ENCODE data around the gene SEPTIN10. TPM values are rescaled to one million over a fixed set of nuclear protein-coding genes. Genes with fewer than 3 reads are reported as not detected.
A peak's percentile ranks its signal among the peaks of the same experiment; 100 is the strongest.

The SEPTIN10 gene
- total and polyA plus RNA-seq, 9 of the 15 experiments (the other 6 are each of a cell fraction or from before 2014, with no cell fraction given): 0.40 TPM; not detected in 8

DNA sequence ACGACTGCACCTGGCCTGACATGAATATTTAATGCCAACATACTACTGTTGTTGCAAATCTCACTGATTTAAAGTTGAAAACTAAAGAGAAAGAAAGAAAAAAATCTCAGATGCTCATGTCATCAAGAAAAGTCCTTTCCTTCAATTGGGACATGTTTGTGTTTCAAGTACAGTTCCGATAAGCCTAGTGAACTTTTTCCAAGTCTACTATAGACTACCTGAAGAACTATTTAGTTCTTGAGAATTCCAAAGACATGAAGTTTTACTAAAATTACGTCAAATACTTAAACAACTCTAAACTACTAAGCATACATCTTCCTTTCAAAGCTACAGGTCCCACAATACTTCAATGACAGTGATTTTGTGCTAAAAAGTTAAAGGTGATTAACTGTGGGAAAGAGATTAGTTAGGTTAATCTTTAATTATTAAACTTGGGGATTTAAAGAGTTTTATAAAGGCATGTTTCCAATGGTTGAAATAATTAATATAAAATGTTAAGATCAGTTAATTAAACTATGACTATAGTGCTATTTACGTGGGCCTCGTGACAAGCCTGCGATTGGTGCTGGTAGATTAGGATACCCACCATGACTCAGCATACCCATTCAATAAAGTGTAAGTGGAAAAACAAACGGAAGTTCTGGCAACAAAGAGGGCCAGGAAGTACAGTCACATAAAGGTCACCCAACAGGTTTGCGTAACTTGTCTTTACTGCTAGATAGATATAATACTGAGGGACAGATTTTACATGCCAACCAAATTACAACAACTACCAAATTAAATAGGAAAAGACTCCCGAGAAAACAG is 55.5 kb downstream of the SEPTIN10 start (continued):
- TF ChIP-seq RAD21 (CRISPR knock-in tag; conservative IDR thresholded peaks at IDR 0.05 in 1 of 2, IDR thresholded peaks at IDR 0.05 in 1 of 2): no peak
- peak; percentile 70 for TF ChIP-seq FOSL1 (tag; conservative IDR thresholded peaks at IDR 0.05)
- TF ChIP-seq NFE2 (IDR thresholded peaks at IDR 0.05; ENCODE audit: low read depth): peak; percentile 71
- no peak for TF ChIP-seq HEY1 (CRISPR knock-in tag; IDR thresholded peaks at IDR 0.05; ENCODE audit: borderline replicate concordance)
- TF ChIP-seq WHSC1 (IDR thresholded peaks at IDR 0.05; ENCODE audit: low read length): no peak
- TF ChIP-seq GABPA (tag; conservative IDR thresholded peaks at IDR 0.05; ENCODE audit: low read depth): peak; percentile 56; the same call in 1 of the 2 replicates
- TF ChIP-seq ARID2 (IDR thresholded peaks at IDR 0.05): no peak
- no peak for TF ChIP-seq BDP1 (IDR thresholded peaks at IDR 0.05; ENCODE audit: insufficient read depth, insufficient read length)
- peak; percentile 4; the same call in 1 of the 2 replicates for TF ChIP-seq MAFK (IDR thresholded peaks at IDR 0.05; ENCODE audit: low read length)
- peak; percentile 45; the same call in 1 of the 2 replicates for TF ChIP-seq MAFF (IDR thresholded peaks at IDR 0.05; ENCODE audit: low read length)
- no peak for TF ChIP-seq MTF1 (CRISPR knock-in tag; IDR thresholded peaks at IDR 0.05; ENCODE audit: borderline replicate concordance)
- no peak for TF ChIP-seq ZEB2 (IDR thresholded peaks at IDR 0.05)
- TF ChIP-seq, protein P1, sequence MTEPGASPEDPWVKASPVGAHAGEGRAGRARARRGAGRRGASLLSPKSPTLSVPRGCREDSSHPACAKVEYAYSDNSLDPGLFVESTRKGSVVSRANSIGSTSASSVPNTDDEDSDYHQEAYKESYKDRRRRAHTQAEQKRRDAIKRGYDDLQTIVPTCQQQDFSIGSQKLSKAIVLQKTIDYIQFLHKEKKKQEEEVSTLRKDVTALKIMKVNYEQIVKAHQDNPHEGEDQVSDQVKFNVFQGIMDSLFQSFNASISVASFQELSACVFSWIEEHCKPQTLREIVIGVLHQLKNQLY (CRISPR knock-in tag; conservative IDR thresholded peaks at IDR 0.05): no peak
- no peak for TF ChIP-seq POLR2B (IDR thresholded peaks at IDR 0.05; ENCODE audit: low read depth, partially characterized antibody)
- TF ChIP-seq ZNF212 (CRISPR knock-in tag; IDR thresholded peaks at IDR 0.05): no peak
- TF ChIP-seq FOXM1 (IDR thresholded peaks at IDR 0.05; ENCODE audit: low read depth): no peak
- TF ChIP-seq FOXM1 (CRISPR knock-in tag; IDR thresholded peaks at IDR 0.05; ENCODE audit: low read depth): no peak
- peak; percentile 76 for TF ChIP-seq MAFG (tag; conservative IDR thresholded peaks at IDR 0.05)
- TF ChIP-seq CXXC5 (CRISPR knock-in tag; IDR thresholded peaks at IDR 0.05): no peak
- TF ChIP-seq JUNB (CRISPR knock-in tag; conservative IDR thresholded peaks at IDR 0.05): no peak
- TF ChIP-seq TAL1 (IDR thresholded peaks at IDR 0.05): no peak
- TF ChIP-seq HNRNPH1 (optimal IDR thresholded peaks at IDR 0.05; ENCODE audit: low read depth, low read length): no peak
- TF ChIP-seq HDAC1 (IDR thresholded peaks at IDR 0.05): no peak
- no peak for TF ChIP-seq CTBP1 (IDR thresholded peaks at IDR 0.05; ENCODE audit: borderline replicate concordance)
- TF ChIP-seq ZNF175 (CRISPR knock-in tag; IDR thresholded peaks at IDR 0.05; ENCODE audit: low read depth): 0 out of 2 replicates have a peak, but pooled peaks have one; percentile 23
- TF ChIP-seq, protein P2, sequence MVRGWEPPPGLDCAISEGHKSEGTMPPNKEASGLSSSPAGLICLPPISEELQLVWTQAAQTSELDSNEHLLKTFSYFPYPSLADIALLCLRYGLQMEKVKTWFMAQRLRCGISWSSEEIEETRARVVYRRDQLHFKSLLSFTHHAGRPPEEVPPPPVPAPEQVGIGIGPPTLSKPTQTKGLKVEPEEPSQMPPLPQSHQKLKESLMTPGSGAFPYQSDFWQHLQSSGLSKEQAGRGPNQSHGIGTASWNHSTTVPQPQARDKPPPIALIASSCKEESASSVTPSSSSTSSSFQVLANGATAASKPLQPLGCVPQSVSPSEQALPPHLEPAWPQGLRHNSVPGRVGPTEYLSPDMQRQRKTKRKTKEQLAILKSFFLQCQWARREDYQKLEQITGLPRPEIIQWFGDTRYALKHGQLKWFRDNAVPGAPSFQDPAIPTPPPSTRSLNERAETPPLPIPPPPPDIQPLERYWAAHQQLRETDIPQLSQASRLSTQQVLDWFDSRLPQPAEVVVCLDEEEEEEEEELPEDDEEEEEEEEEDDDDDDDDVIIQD (CRISPR knock-in tag; IDR thresholded peaks at IDR 0.05): no peak
- TF ChIP-seq ZNF583 (CRISPR knock-in tag; IDR thresholded peaks at IDR 0.05): no peak
- TF ChIP-seq NCOA4 (IDR thresholded peaks at IDR 0.05; ENCODE audit: partially characterized antibody): no peak
- TF ChIP-seq ZNF23 (CRISPR knock-in tag; IDR thresholded peaks at IDR 0.05): no peak
- no peak for TF ChIP-seq TRIM24 (IDR thresholded peaks at IDR 0.05)
- peak; percentile 41; the same call in 1 of the 2 replicates for TF ChIP-seq C11orf30 (IDR thresholded peaks at IDR 0.05; ENCODE audit: low read depth)

All from K562 (cell line).